NB4 (cell line): ENCODE measurements around the gene SFSWAP.

Experiments used
- CTCF ChIP-seq: IDR thresholded peaks from one replicate; pipeline ENCODE4 v1.5.1; 2012; ENCODE audit warnings: low read depth, low read length
- MYC ChIP-seq: IDR thresholded peaks from 2 replicates; pipeline ENCODE4 v1.6.1; 2011; ENCODE audit warnings: low read depth, low read length

- no peak for TF ChIP-seq MYC
- TF ChIP-seq CTCF: no peak
Observed at GRCh38 chr12:131677699-131678098, 33.2 kb upstream of the SFSWAP start.
